GM10248 (cell line): ENCODE measurements around the gene ZDHHC5.
A peak's percentile ranks its signal among the peaks of the same experiment; 100 is the strongest.

Experiments used
- CTCF ChIA-PET: fragments of 300-600 bp; sonication (Branson Sonifier 250); formaldehyde crosslinking; extraction: SDS; loops from one replicate; lab custom pipeline; 2021; ENCODE audit warnings: antibody characterized with exemption; lab: Yijun Ruan, JAX
- POLR2A ChIA-PET: fragments of 350-650 bp; sonication (Branson Sonifier 250); formaldehyde crosslinking; extraction: SDS; loops from one replicate; lab custom pipeline; 2020; ENCODE audit warnings: antibody characterized with exemption; lab: Yijun Ruan, JAX
- DNase-seq: peaks from one replicate; pipeline ENCODE4 v3.0.0; 2012; ENCODE audit errors: extremely low spot score
- TF ChIP-seq, protein P1 (sequence below): IDR thresholded peaks from 2 replicates; pipeline ENCODE4 v1.5.1; 2012; ENCODE audit warnings: mild to moderate bottlenecking, low read depth; ENCODE audit errors: extremely low read depth, missing control alignments, control extremely low read depth

ZDHHC5 gene

DNA sequence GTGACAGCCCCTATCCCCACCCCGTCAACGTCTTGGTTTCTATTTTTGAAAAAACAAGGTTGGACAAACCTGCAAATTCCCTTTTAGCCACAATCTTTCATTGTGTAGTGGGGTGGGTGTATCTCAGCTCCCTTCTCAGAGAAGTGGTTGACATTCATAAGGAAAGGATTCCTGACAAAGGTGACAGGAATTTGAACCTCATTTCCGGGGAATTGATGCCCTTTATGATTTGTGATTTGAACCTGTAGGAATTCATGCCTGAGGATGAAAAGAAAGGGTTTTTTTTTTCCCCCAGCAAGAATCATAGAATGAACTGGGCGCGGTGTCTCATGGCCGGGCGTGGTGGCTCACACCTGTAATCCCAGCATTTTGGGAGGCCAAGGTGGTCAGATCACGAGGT is 32.7 kb upstream of the ZDHHC5 start:
- POLR2A ChIA-PET: interaction anchor here (1.0 kb wide), 1 partner anchor 39 kb away, joined by 3 read pairs; no protein-coding TSS in a partner anchor
- no peak for DNase-seq
- CTCF ChIA-PET: interaction anchor here (1.6 to 14.1 kb wide), 5 partner anchors 9 to 142 kb away, joined by 4 to 295 read pairs (median 16); partner anchors contain the start of gene UBE2L6
- TF ChIP-seq, protein P1, sequence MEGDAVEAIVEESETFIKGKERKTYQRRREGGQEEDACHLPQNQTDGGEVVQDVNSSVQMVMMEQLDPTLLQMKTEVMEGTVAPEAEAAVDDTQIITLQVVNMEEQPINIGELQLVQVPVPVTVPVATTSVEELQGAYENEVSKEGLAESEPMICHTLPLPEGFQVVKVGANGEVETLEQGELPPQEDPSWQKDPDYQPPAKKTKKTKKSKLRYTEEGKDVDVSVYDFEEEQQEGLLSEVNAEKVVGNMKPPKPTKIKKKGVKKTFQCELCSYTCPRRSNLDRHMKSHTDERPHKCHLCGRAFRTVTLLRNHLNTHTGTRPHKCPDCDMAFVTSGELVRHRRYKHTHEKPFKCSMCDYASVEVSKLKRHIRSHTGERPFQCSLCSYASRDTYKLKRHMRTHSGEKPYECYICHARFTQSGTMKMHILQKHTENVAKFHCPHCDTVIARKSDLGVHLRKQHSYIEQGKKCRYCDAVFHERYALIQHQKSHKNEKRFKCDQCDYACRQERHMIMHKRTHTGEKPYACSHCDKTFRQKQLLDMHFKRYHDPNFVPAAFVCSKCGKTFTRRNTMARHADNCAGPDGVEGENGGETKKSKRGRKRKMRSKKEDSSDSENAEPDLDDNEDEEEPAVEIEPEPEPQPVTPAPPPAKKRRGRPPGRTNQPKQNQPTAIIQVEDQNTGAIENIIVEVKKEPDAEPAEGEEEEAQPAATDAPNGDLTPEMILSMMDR: no peak

DNA sequence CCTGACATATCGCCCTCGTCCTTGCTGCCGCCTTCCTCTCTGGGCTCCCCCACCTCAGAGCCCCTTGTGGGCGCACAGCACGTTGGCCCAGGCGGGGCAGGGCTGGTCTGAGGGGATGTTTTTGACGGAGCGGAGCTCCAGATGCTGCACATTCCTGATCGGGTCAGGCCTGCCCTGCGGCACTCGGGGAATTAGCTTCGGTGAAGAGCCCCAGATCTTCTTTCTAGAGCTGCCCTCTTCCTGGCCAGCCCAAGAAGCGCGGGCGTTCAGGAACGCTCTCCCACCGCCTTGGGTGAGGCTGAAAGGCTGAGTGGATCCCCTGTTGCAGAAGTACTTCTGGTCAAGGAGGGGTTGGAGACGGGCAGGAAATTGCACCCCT is 30.3 kb upstream of the ZDHHC5 start:
- POLR2A ChIA-PET: no interaction called here
- no peak for DNase-seq
- CTCF ChIA-PET: interaction anchor here (1.6 to 14.1 kb wide), 5 partner anchors 11 to 180 kb away, joined by 3 to 295 read pairs (median 16); partner anchors contain the start of gene UBE2L6
- TF ChIP-seq, protein P1: no peak

DNA sequence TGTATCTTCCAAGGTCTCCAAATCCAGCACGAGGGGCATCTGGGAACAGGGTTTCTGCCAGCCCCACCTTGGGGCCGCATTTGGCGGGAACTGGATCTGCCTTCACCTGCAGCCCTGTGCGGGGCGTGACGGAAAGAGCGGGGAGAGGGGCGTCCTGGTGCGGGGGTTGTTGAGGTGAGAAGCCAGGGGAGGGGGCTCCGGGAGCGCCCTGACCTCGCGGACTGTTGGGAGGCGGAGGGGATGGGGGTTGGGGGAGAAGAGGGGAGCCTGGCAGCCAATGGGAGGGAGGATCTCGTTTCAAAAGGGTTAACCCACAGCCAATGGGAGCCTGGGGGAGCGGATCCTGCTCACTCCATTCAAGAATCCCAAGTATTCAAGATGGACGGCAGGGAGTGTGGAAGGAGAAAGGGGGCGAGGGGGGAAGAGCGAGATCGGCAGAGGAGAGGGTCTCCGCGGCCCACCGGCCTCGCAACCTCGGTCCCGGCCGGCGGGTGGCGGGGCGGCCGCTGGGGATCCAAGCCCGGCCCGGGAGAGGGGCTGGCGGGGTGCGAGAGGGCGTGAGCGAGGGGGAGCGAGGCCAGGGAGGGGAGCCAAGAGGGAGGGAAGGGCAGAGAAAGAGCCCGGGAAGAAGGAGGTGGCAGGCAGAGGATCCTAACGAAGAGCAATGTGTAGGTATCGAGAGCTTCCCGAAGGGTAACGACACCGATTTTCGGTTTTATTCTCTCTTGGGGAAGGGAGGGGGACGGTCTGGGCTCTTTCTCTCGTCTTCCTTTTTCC is 29.7 kb upstream of the ZDHHC5 start:
- DNase-seq: peak; percentile 64
- ChIA-PET CTCF (interaction anchor here (1.0 to 14.1 kb wide), 9 partner anchors 7 to 181 kb away, joined by 3 to 295 read pairs (median 11); partner anchors contain the start of genes RTN4RL2 and UBE2L6), POLR2A (no interaction called here)

DNA sequence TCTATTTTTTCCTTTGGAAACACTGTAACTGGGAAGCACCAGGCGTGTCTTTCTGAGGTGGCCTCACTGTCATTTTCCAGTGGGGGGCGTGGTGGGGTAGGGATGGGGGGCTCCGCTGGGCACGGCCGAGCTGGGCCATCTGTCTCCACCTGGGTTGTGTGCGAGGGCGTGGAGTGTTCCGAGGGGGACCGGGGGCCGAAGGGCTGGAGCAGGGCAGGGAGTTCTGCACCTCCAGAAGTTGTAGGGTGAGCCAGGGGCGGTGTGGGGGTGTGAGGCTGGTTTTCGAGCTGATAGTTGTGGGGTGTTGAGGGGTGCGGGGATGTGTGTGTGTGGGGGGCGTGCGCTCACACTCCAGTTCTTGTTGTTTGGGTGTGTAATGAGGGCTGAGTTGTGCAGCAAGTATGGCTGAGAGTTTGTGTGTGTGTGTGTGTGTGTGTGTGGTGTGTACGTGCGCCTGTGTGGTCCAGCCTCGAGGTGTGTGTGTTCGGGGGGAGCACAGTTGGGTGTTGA is 29.0 kb upstream of the ZDHHC5 start:
- TF ChIP-seq, protein P1: no peak
- ChIA-PET CTCF (interaction anchor here (1.0 to 14.1 kb wide), 9 partner anchors 8 to 181 kb away, joined by 3 to 295 read pairs (median 3); partner anchors contain the start of genes RTN4RL2 and UBE2L6), POLR2A (no interaction called here)
- no peak for DNase-seq

More for the DNA sequence above, 29.7 kb upstream of the ZDHHC5 start:
- TF ChIP-seq, protein P1: no peak

DNA sequence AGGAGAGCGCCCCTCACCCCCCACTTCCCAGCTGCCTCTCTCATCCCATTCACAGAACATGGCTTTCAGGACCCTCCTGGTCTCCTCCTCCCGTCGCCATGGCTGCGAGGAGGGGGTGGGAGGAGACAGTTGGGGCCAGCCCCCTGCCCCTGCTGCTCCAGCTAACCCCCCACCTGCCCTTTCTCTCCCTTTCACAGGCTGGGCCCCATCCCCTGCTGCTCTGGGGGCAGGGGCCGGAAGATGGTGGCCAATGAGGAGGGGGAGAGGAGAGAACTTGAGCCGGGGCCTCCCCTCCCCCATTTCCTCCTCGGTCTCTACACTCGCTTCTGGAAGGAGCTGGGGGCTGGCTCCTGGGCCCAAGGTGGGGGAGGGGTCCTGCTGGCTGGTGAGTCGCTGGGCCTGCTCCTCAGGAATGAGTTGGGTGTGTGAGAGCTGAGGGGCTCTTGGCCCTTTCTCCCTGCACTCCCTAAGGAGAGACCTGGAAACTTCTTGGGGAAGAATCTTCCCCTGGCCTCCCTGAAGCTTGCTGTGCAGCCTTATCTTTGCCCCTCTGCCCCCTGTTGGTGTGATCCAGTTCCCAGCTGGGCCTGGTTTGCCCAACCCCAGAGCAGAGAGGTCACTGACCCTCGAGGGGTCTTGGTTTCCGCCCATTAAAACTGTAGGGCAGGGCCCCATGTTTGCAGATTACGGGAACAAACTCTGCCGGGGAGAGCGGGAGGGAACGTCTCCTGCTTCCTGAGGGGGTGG is 28.4 kb upstream of the ZDHHC5 start:
- POLR2A ChIA-PET: no interaction called here

More for the DNA sequence above, 28.4 kb upstream of the ZDHHC5 start:
- CTCF ChIA-PET: interaction anchor here (1.1 to 14.1 kb wide), 18 partner anchors 9 to 990 kb away, joined by 3 to 295 read pairs (median 8); partner anchors contain the start of genes RTN4RL2, TIMM10, UBE2L6 and YPEL4
- DNase-seq: no peak
- TF ChIP-seq, protein P1: no peak
